EH (cell line): Measurements from ENCODE around the gene SRSF10.
"Not testable (repeated sequence)": the region's sequence is repeated elsewhere in the genome, so short reads cannot be mapped to it uniquely, and the experiment has no call there.

ENCODE experiments used
- DNase-seq: peaks from one replicate; pipeline ENCODE4 v3.0.0-alpha.2; 2015; ENCODE audit warnings: low read depth

SRSF10 gene

DNA sequence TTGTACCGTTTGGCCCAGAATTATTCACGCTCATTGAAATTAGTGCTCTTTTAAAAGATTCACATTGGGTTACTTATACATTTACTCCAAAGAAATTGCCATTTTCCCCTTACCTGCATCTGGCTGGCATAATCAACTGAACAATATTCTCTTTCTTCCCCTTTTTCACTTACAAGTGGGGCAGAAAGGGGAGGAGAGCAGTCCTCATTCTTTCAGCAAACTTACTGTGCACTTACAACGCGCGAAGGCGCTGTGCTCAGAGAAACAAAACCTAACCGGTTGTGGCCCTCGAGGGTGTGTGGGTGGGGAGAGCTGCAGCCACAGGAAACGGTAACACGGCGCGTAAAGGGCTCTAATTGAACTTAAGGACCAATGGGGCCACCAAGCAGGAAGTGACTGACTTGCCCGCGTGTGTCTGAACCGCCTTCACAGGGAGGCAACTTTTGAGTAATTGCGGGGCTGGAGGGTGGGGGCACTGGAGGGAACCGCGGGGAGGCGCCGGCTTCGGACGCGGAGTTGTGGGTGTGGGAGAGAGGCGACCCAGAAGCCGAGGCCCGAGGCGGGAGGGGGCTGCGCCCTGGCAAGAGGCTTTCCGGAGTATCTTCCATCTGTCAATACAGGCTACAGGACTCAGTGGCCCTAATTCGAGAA lies 21.2 kb downstream of the SRSF10 start:
- peak; percentile 93 for DNase-seq

DNA sequence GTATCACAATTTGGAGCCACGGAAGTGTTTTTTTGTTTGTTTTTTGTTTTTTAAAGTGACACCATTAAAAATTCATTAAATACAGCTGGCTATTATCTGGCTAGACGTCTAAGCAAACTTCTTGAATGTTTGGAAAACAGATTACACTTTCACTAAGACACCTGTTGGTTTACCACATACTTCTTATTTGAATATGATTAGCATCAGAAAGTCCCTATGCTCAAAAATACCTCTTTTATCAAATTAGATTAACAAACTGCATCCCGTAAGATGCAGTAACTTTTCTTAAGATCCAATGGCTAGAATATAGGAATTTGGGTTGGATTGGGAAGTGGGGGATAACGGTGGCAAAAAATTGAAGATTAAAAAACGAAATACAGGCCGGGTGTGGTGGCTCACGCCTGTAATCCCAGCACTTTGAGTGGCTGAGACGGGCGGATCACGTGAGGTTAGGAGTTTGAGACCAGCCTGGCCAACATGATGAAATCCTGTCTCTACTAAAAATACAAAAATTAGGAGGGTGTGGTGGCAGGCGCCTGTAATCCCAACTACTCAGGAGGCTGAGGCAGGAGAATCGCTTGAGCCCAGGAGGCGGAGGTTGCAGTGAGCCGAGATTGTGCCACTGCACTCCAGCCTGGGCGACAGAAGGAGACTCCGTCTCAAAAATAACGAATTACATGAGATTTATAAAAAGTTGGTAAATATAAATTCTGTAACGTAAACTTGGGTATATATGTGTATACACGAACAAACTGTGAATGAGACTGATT lies 21.9 kb downstream of the SRSF10 start:
- DNase-seq = not testable (repeated sequence)

DNA sequence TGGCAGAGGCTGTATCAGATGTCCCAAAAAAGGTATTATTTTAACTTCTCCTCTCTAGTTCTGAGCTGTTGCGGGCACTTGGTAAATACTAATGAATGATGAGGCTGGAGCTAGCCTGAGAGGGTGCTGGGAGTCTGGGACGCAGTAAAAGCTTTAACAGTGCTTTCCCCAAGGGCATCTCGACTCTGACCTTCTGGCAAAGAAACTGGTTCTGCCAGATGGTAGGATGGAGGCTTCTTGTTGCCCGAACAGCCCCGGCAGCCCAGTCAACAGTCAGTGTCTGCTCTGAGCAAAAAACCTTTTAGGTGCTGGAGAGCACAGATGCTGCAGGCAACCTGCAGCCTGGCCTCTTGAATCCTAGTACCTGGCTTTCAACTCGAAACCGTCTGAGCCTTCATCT lies 23.0 kb downstream of the SRSF10 start:
- no peak for DNase-seq

DNA sequence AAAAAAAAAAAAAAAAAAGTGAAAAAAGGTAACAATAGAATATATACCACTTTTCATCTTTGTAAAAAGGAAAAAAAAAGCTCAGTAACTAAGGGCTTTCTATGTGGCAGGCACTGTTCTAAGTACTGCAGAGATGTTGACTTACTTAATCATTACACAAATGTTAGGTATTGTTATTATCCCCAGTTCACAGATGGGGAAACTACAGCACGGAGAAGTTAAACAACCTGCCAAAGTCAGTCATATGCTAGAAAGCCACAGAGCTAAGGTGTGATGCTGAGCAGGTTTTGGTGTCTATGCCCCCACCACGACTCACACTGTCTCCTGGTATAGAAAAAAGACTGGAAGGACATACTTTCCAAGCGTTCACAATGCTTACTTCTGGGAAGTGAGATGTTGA lies 27.1 kb downstream of the SRSF10 start:
- DNase-seq = no peak

DNA sequence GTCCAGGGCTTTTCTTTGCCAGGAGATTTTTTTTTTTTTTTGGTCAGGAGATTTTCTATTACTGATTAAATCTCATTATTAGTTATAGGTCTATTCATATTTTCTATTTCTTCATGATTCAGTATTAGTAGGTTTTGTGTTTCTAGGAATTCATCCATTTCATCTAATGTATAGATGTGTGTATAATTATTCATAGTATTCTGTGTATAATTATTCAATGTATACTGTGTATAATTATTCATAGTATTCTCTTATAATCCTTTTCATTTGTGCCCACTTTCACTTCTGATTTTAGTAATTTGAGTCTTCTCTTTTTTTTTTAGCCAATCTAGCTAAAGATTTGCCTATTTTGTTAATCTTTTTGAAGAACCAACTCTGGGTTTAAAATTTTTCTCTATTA lies 32.8 kb downstream of the SRSF10 start:
- DNase-seq = no peak

DNA sequence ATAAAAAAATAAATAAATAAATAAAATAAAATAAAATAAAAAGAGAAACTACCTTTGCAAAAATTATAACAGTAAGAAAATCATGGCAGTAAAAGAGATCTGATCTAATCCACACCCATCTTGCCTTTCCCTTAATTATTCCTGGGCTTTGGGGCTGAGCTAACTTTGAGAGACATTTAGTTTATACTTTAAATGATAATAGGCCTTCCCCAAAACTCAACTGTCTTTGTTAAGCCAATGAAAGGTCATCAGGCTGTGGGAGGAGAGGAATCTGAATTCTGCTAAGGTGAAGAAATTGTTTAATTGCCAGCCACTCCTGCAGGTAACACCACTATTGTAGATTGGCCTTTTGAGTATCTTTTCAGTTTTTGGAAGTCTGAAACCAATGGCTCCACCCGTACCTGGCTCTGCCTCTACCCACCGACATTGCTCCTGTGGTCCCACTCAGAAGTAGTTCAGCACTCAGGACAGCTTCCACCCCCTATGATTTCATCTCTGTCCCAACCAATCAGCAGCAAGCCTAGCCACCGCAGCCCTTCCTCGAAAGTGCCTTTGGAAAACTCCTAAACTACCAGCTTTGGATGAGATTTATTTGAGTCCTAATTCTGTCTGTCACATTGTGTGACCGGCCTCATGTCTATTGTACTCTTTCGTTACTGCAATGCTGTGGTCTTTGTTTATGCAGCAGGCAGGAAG lies 43.5 kb downstream of the SRSF10 start:
- peak; percentile 67 for DNase-seq

DNA sequence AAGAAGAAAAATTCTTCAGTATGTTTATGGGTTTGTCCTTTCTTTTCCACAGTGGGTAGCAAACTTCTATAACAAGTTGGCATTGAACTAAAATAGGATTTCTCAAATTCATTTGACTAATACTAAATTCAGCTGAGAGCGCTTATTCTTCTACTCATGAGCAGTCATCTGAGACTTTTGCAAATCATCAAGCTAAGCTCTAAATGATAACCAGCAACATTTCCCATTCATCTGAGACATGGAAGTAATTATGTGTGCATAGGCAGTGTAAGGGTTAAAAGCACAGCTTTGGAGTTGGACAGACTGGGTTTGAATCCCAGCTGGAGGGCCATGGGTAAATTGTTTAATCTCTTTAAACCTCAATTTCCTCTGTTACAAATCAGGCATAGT lies 48.6 kb downstream of the SRSF10 start:
- DNase-seq = no peak

DNA sequence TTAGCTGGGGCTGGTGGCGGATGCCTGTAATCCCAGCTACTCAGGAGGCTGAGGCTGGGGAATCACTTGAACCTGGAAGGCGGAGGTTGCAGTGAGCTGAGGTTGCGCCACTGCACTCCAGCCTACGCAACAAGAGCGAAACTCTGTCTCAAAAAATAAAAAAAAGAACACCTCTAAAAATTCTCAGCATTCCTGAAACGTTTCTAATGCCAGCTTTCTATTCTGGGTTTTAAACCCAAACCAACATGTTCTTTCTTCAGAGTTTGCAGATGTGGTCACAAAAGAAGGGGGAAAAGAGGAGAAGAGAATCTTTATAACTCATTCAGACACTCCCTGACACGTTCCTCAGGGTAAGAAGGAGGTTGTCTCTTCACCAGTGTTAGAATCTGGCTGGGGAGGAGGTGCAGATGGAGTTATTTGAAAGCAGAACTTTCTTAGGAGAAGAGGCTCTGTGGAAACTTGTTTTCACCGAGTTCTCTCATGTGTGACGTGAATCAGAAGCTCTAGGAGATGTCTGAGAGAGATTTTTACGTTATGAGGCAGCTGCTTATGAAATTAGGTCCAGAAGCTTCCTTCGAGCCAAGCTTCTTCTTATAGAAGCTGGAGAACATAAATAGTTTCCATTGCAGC lies 49.2 kb downstream of the SRSF10 start:
- peak; percentile 75 for DNase-seq

DNA sequence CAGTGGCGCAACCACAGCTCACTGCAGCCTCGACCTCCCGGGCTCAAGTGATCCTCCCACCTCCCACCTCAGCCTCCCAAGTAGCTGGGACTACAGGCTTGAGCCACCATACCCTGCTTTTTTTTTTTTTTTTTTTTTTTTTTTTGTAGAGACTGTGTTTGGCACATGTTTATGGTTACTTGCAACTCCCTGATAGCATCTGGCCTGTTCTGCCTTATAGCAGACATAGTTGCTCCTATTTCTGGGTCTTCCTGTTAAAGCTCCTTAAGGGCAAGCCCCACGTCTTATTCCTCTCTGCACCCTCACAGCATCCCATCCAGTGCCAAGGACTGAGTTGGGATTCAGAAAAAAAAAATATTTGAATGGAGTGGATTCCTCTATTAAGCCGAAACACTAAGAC lies 49.9 kb downstream of the SRSF10 start:
- no peak for DNase-seq

DNA sequence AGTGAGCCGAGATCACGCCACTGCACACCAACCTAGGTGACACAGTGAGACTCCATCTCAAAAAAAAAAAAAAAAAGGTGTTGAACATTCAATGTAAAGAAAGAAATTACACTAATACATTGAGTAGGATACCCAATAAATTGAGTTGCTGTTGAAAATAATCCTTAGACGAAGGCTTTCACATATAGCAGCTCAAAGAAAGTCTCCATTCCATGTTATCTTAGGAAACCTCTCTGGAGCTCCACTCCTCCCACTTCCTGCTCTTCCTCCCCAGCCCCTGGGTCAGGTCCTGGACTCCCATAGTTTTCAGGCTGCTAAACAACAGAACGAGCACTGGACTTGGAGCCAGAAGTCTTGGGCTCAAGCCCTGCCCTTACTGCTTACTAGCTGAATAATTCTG lies 51.3 kb downstream of the SRSF10 start:
- DNase-seq = no peak

DNA sequence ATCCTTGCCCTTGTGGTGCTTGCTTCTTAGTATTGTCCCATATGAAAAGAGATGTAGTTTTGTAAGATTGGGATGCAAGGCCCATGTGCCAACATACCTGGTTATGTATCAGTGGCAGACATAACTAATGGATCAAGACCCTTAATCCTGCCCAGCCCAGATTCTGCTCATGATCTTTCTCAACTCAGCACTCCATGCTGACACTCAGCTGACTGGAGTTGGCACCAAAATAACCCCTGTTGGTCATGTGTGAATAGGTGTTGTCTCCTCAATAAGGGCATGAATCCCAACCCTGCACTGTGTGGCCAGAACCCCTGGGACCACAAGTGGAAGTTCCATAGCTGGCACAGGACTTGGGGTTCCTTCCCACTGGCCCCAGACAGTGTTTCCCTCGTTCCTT lies 53.0 kb downstream of the SRSF10 start:
- DNase-seq = no peak

DNA sequence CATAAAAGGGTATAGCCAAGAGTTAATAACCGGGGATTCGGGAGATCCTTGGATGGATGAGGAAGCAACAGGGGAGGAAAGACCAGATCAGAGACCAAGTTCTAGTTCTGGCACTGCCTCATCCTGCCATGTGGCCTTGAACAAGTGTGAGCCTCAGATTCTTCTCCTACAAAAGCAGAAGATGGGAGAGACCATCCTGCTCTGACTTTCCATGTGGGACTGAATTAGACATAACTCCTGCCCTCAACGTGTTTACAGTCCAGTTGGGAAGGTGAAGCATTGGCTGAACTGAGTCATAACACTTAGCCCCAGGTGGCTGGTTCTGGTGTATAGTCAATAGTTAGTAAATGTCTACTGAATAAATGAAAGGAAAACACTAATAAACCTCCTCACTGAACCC lies 54.8 kb downstream of the SRSF10 start:
- DNase-seq = no peak

DNA sequence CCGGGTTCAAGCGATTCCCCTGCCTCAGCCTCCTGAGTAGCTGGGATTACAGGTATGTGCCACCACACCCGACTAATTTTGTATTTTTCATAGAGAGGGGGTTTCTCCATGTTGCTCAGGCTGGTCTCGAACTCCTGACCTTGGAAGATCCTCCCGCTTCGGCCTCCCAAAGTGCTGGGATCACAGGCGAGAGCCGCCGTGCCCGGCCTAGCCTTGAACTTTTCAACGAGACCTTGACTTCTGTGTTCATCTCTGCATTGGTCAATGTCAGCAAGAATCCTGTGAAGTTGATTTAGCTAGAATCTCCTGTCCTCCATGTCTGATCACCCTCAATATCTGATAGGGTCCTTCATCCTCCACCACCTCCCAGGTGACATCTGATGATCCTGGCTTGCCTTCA lies 55.5 kb downstream of the SRSF10 start:
- no peak for DNase-seq

DNA sequence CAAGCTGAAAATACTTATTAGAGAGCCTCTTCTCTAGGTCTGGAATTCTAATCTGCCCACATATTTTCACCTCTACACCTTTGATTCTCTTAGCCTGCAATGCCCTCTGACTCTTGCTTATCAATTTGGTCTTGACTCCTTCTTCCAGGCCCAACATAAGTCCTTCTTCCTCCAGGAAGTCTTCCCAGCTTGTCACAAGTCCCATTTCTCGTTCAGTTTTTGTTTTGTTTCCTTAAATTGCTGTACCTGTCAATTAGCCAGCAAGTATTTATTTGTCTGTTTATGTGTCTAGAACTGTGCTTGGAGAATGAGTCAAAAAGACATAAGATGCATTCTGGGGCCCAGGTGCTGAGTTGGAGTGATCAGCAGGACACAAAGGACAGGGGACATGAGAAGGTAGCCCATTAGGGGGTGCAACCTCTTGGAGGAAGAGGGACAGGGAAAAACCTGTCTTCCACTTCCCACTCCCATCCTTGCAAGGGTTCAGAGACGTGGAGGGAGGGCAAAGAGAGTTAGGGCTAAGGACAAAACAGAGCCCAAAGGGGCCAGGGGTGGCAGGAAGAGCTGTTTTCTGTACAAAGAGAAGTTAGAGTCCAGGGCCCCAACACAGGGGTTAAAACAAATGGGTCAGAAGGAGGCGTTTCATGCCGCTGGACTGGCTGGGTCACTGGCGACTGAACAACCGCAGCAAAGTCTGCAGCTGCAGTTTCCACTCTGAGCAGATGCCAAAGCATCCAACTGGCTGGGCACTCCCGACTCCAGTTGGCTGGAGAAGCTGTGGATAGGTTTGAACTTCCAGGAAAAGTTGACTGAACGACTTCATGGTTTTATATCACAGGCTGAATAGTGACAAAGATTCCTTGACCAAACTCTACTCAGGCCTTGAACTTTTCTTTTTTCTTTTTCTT lies 56.3 kb downstream of the SRSF10 start:
- DNase-seq = peak; percentile 11

DNA sequence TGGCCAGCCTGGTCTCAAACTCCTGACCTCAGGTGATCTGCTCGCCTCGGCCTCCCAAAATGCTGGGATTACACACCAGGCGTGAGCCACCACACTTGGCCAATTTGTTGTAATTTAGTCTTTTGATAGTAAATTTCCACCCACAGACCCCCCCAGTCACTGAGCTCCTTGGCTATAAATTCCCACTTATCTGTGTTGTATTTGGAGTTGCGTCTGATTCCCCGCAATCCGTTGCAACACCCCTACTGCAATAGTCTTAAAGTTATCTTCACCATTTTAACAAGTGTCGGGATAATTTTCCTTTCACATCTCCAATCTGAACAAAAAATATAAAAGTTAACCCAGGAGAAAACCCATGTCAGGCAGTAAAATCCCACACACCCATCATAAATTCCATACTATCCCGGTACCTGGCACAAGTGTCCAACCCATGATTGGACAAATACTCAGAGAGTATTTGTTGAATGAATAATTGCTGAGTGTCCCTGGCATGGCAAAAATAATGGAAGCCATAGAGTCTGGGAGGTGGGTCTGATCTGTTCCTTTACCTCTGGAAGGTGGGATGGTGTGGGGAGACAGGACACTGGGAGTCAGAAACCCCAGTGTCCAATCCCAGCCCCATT lies 57.7 kb downstream of the SRSF10 start:
- no peak for DNase-seq

DNA sequence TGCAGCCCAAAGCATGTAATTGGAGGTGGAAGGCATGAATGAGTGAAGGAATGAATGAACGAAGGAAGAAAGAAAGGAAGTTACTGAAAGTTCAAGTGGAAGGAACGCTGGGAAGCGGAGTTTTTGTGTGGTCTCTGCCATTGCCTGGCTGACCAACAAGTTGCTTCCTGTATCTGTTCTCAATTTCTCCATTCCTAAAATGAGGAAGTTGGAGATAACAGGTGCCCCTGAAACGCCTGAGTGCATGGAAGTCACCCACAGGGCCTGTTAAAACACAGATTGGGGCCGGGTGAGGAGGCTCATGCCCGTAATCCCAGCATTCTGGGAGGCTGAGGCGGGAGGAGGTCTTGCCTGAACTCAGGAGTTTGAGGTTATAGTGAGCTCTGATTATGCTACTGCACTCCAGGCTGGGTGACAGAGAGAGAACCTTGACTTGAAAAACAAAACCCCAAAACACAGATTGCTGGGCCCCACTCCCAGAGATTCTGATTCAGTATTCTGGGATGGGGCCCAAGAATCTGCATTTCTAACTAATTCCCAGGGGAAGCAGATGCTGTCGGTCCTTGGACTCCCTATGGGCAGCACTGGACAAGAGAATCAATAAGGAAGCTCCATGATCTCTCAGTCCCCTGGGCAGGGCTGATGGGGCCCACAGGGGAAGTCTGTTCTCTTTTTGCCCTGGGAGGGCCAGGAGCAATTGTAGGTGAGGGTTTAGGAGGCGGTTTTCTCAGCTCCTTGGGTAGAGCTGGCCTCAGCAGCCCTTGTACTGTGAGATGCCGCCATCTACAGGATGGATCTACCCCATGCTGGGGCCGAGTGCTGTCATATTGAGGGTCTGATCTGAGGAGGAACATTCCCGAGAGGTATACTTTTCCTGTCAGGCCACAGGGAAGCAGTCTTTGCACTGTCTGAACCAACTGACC lies 63.7 kb downstream of the SRSF10 start:
- peak; percentile 64 for DNase-seq

DNA sequence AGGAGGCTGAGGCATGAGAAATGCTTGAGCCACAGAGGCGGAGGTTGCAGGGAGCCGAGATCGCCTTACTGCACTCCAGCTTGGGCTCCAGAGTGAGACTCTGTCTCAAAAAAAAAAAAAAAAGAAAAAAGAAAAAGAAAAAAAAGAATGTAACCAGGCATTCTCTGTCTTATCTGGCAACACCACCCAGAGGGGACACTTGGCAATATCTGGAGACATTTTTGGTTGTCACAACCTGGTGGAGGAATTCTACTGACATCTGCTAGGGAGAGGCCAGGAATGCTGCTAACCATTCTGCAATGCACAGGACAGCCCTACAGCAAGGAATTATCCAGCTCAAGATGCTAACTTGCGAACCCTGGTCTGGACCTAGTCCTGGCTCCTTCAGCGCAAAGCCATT lies 64.7 kb downstream of the SRSF10 start:
- DNase-seq = no peak

DNA sequence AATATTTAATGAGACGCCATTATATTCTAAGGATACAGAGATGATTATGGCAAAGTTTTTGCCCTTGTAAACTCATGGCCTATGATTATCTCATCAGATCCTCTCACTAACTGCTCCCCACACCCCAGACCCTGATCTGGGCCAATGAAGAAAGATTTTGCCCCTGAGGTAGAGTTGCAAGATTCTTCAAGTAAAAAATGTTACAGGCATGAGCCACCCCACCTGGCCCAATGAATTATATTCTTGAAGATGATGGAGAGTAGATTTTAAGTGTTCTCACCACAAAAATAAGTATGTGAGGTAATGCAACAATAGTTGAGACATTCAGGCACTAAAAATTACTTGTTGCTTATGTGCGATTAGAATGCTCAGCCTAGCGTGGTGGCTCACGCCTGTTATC lies 65.2 kb downstream of the SRSF10 start:
- DNase-seq = no peak
